CD4-positive, alpha-beta T cell treated with Interleukin-2 at 100 ng/mL for 4 hours (primary cell): ENCODE measurements around the gene ARRB1.
"Not testable (repeated sequence)": the region's sequence is repeated elsewhere in the genome, so short reads cannot be mapped to it uniquely, and the experiment has no call there.

Source experiments
- DNase-seq: peaks from one replicate; pipeline ENCODE4 v3.0.0-alpha.2; 2020; ENCODE audit warnings: low spot score

Gene ARRB1

GRCh38 chr11:75276186-75276585 is 75.3 kb downstream of the ARRB1 start:
- DNase-seq: peak; percentile 12

GRCh38 chr11:75275581-75275980 is 75.9 kb downstream of the ARRB1 start:
- DNase-seq: peak; percentile 82

- DNase-seq: not testable (repeated sequence)
Observed at GRCh38 chr11:75274716-75275115, 76.7 kb downstream of the ARRB1 start.

- no peak for DNase-seq
Observed at GRCh38 chr11:75273411-75274391, 77.8 kb downstream of the ARRB1 start.

GRCh38 chr11:75272821-75273301 is 78.6 kb downstream of the ARRB1 start:
- DNase-seq: no peak

- no peak for DNase-seq
Observed at GRCh38 chr11:75272391-75272790, 79.1 kb downstream of the ARRB1 start.

GRCh38 chr11:75271730-75272129 is 79.7 kb downstream of the ARRB1 start:
- no peak for DNase-seq

GRCh38 chr11:75270896-75271418 is 80.5 kb downstream of the ARRB1 start:
- DNase-seq: peak; percentile 40

- no peak for DNase-seq
Observed at GRCh38 chr11:75269896-75270295, 81.6 kb downstream of the ARRB1 start.

GRCh38 chr11:75269367-75269660 is 82.1 kb downstream of the ARRB1 start:
- no peak for DNase-seq

GRCh38 chr11:75268626-75269366 is 82.7 kb downstream of the ARRB1 start:
- no peak for DNase-seq

- DNase-seq: no peak
Observed at GRCh38 chr11:75267171-75267970, 84.1 kb downstream of the ARRB1 start.

GRCh38 chr11:75265851-75266531 is 85.5 kb downstream of the ARRB1 start:
- DNase-seq: no peak

GRCh38 chr11:75264971-75265370 is 86.5 kb downstream of the ARRB1 start:
- no peak for DNase-seq

- no peak for DNase-seq
Observed at GRCh38 chr11:75264356-75264755, 87.1 kb downstream of the ARRB1 start.

GRCh38 chr11:75263944-75264349 is 87.5 kb downstream of the ARRB1 start:
- DNase-seq: peak; percentile 16

- no peak for DNase-seq
Observed at GRCh38 chr11:75262961-75263852, 88.3 kb downstream of the ARRB1 start.

GRCh38 chr11:75262436-75262835 is 89.0 kb downstream of the ARRB1 start:
- DNase-seq: no peak

- no peak for DNase-seq
Observed at GRCh38 chr11:75261902-75262361, 89.5 kb downstream of the ARRB1 start.
